ENCODE data around the gene PCSK1.

DNA sequence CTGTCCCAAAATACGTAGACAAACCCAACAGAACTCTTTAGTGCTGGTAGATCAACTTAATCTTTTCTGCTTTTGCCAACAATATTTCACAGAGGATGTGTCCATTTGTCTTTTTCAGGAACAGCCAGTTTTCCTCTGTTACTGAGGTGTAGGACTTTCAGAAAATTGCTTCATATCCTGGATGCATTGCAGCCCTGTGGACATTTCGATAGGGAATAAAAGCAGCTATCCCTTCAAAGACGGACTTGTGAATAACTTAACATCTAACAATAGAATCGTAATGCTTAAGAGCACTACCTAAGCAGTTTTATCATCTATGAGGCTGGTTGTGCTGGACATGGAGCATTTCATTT lies 59.7 kb downstream of the PCSK1 start:
- TF ChIP-seq, protein P1, sequence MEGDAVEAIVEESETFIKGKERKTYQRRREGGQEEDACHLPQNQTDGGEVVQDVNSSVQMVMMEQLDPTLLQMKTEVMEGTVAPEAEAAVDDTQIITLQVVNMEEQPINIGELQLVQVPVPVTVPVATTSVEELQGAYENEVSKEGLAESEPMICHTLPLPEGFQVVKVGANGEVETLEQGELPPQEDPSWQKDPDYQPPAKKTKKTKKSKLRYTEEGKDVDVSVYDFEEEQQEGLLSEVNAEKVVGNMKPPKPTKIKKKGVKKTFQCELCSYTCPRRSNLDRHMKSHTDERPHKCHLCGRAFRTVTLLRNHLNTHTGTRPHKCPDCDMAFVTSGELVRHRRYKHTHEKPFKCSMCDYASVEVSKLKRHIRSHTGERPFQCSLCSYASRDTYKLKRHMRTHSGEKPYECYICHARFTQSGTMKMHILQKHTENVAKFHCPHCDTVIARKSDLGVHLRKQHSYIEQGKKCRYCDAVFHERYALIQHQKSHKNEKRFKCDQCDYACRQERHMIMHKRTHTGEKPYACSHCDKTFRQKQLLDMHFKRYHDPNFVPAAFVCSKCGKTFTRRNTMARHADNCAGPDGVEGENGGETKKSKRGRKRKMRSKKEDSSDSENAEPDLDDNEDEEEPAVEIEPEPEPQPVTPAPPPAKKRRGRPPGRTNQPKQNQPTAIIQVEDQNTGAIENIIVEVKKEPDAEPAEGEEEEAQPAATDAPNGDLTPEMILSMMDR (IDR thresholded peaks at IDR 0.05) = no peak
- no peak for TF ChIP-seq EP300 (IDR thresholded peaks at IDR 0.05)
- TF ChIP-seq POLR2AphosphoS5 (IDR thresholded peaks at IDR 0.05) = no peak

Data from esophagus muscularis mucosa (tissue), 4 donors.